Panc1 (cell line): Measurements from ENCODE around the gene SAMD4B.

ENCODE experiments used
- POLR2AphosphoS5 ChIP-seq: IDR thresholded peaks from 2 replicates; pipeline ENCODE4 v1.6.1; 2012; ENCODE audit warnings: mild to moderate bottlenecking, low read depth, low read length, moderate library complexity
- TCF7L2 ChIP-seq: IDR thresholded peaks from 2 replicates; pipeline ENCODE4 v1.6.1; 2011; ENCODE audit warnings: mild to moderate bottlenecking, low read depth, low read length, inconsistent platforms
- TF ChIP-seq, protein P1 (sequence below): fragments of 450-650 bp; IDR thresholded peaks from 2 replicates; pipeline ENCODE4 v1.5.1; 2017; ENCODE audit warnings: mild to moderate bottlenecking
- TF ChIP-seq, protein P2 (sequence below), 2 experiments: IDR thresholded peaks; 2 replicates each; pipeline ENCODE4 v1.6.1; 2011 to 2012; ENCODE audit warnings: low read depth in 2 of 2, control low read depth in 1 of 2, low read length in 1 of 2, mild to moderate bottlenecking in 1 of 2, moderate library complexity in 1 of 2; ENCODE audit not compliant: insufficient read depth in 1 of 2

DNA sequence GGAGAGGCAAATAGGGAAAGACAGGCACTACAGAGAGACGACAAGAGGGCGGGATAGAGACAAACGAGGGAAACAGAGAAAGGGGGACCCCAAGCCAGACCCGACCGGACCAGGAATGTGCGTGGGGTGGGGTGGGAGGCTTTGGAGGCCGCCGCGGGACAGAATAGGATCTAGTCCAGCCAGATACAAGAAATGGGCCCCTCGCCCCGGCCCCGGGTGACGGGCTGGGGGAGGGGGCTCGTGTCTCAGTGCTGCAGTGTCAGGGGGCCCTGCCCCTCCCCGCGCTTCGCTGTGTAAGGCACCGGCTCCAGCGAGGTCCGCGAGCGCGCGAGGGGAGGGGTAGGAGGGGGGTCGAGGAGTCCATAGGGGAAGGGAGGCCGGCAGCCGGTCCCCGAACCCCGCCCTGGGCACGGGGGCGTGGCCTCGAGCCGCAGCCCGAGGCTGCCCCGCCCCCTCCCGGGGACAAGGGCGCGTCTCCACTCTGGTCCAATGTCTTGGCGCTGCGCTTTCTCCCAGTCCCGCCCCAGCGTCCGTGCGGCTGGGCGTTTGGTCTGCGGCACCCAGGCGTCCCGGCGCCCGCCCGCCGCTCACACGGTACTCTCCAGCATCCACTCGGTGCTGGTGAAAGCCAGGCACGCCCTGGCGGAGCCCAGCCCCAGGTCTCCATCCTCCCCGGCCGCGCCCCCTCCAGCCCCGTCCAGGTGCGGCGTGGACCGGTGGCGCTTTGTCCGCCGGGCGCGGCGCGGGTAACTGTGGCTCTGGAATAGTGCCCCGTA is 35.0 kb upstream of the SAMD4B start:
- TF ChIP-seq, protein P1, sequence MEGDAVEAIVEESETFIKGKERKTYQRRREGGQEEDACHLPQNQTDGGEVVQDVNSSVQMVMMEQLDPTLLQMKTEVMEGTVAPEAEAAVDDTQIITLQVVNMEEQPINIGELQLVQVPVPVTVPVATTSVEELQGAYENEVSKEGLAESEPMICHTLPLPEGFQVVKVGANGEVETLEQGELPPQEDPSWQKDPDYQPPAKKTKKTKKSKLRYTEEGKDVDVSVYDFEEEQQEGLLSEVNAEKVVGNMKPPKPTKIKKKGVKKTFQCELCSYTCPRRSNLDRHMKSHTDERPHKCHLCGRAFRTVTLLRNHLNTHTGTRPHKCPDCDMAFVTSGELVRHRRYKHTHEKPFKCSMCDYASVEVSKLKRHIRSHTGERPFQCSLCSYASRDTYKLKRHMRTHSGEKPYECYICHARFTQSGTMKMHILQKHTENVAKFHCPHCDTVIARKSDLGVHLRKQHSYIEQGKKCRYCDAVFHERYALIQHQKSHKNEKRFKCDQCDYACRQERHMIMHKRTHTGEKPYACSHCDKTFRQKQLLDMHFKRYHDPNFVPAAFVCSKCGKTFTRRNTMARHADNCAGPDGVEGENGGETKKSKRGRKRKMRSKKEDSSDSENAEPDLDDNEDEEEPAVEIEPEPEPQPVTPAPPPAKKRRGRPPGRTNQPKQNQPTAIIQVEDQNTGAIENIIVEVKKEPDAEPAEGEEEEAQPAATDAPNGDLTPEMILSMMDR: no peak
- TF ChIP-seq, protein P2, sequence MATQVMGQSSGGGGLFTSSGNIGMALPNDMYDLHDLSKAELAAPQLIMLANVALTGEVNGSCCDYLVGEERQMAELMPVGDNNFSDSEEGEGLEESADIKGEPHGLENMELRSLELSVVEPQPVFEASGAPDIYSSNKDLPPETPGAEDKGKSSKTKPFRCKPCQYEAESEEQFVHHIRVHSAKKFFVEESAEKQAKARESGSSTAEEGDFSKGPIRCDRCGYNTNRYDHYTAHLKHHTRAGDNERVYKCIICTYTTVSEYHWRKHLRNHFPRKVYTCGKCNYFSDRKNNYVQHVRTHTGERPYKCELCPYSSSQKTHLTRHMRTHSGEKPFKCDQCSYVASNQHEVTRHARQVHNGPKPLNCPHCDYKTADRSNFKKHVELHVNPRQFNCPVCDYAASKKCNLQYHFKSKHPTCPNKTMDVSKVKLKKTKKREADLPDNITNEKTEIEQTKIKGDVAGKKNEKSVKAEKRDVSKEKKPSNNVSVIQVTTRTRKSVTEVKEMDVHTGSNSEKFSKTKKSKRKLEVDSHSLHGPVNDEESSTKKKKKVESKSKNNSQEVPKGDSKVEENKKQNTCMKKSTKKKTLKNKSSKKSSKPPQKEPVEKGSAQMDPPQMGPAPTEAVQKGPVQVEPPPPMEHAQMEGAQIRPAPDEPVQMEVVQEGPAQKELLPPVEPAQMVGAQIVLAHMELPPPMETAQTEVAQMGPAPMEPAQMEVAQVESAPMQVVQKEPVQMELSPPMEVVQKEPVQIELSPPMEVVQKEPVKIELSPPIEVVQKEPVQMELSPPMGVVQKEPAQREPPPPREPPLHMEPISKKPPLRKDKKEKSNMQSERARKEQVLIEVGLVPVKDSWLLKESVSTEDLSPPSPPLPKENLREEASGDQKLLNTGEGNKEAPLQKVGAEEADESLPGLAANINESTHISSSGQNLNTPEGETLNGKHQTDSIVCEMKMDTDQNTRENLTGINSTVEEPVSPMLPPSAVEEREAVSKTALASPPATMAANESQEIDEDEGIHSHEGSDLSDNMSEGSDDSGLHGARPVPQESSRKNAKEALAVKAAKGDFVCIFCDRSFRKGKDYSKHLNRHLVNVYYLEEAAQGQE (IDR thresholded peaks at IDR 0.05; ENCODE audit: insufficient read depth in 1 of 2, low read depth in 2 of 2, low read length in 1 of 2): no peak
- TF ChIP-seq POLR2AphosphoS5: no peak
- TF ChIP-seq TCF7L2: no peak
